IPS-NIHi11 (cell line): ENCODE data around the gene IL13.

Source experiments
- DNase-seq: peaks from one replicate; pipeline ENCODE4 v3.0.0; 2012; ENCODE audit warnings: mixed read lengths, low spot score

The IL13 gene

GRCh38 chr5:132669966-132670882, 12.3 kb downstream of the IL13 start:
- DNase-seq: no peak

DNA sequence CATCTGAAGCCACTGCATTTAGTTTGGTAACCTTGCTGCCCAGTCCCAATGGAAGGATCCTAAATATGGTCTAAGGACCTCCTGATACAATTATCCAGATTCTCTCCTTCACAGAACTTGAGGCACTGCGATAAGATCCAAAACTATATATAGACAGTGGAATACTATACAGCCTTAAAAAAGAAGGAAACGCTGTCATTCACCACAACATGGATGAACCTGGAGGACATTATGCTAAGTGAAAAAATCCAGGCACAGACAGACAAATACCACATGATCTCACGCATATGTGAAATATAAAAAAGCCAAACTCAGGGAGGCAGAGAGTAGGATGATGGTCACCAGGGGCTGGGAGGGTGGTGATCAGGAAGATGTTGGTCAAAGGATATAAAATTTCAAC, 13.0 kb downstream of the IL13 start:
- DNase-seq: no peak

DNA sequence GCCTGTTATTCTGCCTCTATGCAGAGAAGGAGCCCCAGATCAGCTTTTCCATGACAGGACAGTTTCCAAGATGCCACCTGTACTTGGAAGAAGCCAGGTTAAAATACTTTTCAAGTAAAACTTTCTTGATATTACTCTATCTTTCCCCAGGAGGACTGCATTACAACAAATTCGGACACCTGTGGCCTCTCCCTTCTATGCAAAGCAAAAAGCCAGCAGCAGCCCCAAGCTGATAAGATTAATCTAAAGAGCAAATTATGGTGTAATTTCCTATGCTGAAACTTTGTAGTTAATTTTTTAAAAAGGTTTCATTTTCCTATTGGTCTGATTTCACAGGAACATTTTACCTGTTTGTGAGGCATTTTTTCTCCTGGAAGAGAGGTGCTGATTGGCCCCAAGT, 15.5 kb downstream of the IL13 start:
- no peak for DNase-seq

- no peak for DNase-seq
These were observed 16.1 kb downstream of the IL13 start, which contains the start of gene IL4 for GRCh38 chr5:132673939-132674630. TSS of gene IL4 (plus strand) at chr5:132673989. CDS start at chr5:132674051, 62 bp downstream.

DNA sequence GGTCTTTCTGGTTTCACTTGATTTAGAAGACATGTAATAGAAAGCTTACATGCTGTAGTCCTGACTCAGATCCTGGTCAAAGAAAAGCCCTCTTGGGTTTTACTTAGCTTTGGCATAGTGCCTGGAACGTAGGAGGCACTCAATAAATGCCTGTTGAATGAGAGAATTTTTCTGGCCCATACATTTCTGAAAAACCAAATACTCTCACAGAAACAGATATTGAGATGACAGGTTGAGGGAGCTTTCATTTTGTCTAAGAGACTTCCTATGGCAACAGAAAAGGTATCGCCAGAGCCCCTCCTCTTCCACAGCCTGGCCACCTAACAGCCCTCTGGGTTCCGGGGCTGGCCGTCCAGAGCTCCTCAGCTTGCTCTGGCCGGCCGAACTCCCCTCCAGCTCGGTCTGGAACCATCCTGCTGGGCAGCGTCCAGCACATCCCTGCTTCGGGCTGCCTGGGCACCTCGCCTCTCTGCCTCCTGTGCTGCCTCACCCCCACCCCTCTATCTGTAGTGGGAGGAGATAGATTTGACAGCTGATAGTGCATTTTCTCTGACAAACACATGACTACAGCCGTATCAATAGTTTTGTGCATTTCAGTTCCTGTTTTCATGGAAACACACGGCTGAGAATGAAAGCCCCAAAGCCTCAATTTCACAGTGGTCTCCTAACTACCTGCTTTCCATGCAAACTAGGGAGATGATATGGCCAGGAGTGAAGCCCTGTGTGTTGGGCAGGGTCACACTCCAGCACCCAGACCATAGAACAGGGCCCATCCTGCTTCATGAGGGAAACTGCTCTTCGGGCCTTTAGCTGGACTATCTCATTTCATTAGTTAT, 16.9 kb downstream of the IL13 start:
- no peak for DNase-seq

DNA sequence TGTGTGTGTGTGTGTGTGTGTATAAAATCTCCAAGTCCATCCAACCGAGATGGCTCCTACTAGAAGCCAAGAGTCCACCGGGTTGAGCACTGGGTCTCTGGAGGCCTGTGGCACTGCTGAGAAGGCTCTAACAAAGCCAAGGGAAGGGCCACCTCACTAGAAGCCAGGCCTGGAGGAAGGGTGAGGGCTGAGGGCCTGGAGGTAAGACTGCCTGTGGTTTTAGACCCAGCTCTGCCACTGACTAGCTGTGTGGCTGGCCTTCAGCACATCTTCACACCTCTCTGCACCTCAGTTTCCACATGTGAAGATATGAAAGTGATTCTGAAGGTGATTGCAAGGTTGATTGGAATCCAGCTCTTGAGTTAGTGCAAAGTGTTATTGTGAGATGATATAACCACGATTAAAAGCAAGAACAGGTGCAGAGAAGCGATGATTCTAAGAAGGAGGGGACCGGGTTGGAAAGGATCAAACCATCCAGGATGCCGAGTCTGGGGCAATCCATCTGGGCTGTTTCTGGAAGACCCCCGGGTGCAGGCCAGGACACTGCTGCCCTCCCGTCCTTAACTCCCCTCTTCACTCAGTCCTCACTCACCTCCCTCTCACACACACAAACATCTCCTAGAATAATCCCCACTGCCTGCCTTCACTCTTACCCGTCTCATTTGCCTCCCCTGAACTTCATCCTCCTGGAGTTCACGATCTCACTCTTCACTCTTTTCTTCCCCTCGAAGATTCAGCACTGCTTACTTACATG, 18.1 kb downstream of the IL13 start:
- DNase-seq: no peak

DNA sequence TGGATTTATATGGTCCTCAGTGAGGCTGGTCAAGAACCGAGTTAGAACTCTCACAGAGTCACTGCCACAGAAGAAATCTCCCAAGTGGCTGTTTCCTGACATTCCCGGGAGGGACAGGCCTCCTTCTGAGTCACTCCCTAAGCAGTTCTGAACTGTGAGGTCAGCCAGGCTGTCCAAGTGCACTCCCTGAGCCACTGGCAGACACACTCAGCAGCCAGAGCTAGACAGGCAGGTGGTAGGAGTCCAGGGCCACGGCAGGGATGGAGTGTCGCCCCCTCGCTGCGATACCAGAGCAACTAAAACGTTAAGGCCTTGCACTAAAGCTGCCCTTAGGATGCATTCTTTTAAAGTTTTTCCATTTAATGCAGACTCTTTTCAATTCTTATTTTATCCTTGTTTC, 19.2 kb downstream of the IL13 start:
- peak; percentile 81 for DNase-seq

- DNase-seq: no peak
These were observed 19.9 kb downstream of the IL13 start for GRCh38 chr5:132677682-132678400.

DNA sequence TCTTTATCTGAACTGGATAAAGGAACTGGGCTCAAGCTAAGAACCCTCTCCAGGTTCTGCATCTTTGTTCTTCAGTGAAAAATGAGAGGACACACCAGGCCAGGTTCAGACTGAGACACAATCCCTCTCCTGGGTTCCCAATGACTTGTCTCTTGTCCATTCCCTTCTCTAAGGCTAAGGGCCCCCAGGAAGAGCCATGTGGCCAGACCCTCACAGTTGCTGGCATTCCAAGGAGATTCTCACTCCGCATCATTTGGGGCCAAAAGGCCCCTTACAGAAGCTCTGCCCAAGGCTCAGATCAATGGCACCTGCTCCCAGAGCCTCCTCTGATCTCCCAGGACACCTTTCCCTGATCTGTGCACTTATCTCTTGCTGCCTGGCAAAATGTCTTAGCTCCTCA, 20.8 kb downstream of the IL13 start:
- no peak for DNase-seq

- DNase-seq: no peak
These were observed 21.2 kb downstream of the IL13 start for GRCh38 chr5:132679166-132679565.

DNA sequence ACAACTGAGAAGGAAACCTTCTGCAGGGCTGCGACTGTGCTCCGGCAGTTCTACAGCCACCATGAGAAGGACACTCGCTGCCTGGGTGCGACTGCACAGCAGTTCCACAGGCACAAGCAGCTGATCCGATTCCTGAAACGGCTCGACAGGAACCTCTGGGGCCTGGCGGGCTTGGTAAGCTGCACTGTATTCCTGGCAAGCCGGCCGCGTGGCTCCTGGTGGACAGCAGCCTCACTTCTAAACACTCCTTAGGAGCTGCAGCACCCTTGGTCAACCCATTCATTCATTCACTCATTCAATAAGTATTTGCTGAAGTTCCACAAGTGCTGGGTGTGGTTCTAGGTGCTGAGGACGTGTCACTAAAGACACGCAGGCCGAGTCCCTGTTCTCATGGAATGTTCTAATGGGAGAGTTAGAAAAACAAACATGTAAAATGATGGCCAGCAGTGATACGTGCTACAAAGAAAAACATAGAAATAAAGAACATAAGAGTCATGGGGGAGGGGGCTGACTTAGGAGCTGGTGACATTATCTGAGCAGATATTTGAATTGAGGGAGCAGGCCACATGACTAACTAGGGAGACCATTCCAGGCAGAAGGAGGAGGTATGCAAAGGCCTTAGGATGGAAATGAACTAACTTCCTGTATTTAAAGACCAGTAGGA, 21.9 kb downstream of the IL13 start:
- DNase-seq: no peak

DNA sequence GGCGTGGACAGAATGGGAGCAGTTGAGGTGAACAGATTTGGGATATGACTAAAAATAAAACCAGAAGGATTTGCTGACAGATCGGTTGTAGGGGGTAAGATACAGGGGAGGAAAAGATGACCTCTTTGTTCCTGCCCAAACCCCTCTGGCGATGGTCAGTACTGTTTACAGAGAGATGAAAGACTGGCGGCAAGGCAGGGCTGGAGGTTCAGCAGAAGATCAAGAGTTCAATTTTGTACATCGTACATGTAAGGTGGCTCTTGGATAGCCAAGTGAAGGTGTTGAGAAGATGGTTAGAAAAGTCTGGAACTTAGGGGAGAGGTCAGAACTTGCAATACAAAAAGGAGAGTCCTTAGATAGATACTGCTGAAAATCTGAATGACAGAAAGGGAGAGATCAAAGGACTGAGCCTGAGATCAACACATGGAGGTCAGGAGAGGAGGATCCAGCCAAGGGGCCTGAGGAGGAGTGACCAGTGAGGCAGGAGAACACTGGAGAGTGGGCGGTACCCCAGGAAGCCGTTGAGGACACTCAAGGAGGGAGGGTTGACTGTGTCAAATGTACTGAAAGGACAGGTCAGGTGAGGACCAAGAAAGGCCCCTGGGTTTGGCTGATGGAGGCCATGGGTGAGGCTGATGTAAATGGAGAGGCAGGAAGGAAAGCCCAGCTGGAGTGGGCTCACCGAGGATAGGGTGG, 23.0 kb downstream of the IL13 start:
- DNase-seq: no peak

GRCh38 chr5:132681476-132681831, 23.5 kb downstream of the IL13 start:
- DNase-seq: no peak

- no peak for DNase-seq
These were observed 24.0 kb downstream of the IL13 start for GRCh38 chr5:132681983-132682382.

- no peak for DNase-seq
These were observed 26.5 kb downstream of the IL13 start for GRCh38 chr5:132684491-132684890.

DNA sequence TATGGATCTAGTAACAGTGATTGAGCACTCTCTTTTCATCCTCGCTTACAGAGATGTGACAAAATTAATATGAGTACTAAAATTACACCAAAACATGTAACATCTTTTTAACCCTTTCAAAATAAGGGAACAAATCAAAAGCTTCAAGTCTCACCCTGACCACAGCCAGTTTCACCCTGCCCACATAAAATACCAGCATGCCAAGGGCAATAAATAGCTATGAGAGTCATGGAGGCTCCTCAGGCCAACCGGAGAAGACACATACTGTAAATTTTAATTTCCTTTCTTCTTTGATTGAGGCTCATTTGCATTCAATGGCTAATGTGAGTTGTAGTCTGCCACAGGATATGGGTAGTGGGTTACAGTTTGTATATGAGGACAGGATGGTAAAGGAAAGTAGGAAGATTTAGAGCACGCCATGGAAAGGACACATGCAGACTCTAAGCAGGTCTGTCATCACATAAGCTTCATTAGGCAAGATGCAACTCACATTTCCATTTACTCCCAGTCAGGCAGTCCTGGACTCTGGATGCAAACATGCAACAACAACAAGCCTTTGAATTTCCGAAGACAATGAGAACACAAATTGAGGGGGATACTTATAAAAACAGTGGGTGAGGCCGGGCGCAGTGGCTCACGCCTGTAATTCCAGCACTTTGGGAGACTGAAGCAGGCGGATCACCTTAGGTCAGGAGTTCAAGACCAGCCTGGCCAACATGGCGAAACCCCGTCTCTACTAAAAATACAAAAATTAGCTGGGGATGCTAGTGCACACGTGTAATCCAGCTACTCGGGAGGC, 27.1 kb downstream of the IL13 start:
- DNase-seq: no peak

DNA sequence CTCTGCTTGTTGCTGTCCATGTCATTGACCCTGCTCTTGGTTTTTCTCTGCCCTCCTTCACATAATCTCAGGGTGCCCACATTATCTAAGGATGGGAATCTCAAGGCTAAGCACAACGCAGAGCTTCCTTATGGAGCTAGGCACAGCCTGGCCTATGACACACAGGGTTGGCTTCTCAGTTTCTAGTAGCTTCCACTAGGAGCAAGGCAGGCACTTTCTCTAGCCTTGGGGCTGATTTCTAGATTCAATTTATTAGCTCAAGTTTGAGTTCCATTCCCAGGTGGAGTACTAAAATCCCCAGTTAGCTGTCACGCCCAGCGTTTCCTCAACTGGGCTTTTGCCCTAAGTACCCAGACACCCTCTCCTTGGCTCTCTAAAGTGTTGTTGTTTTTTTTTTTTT, 28.2 kb downstream of the IL13 start:
- DNase-seq: no peak

- DNase-seq: no peak
These were observed 30.0 kb downstream of the IL13 start for GRCh38 chr5:132687995-132688394.
